ENCODE data around the gene PTPRM.

The PTPRM gene

GRCh38 chr18:7870266-7870665 is 303.1 kb downstream of the PTPRM start:
- no peak for DNase-seq

GRCh38 chr18:7870855-7871254 is 303.7 kb downstream of the PTPRM start:
- no peak for DNase-seq

GRCh38 chr18:7871560-7872456 is 304.7 kb downstream of the PTPRM start:
- no peak for DNase-seq

- peak in 1 of 2 experiments; percentile 44 for DNase-seq
These were observed 305.5 kb downstream of the PTPRM start for GRCh38 chr18:7872569-7872968.

GRCh38 chr18:7873316-7873715 is 306.2 kb downstream of the PTPRM start:
- DNase-seq = no peak

- no peak for DNase-seq
These were observed 309.4 kb downstream of the PTPRM start for GRCh38 chr18:7876354-7877104.

GRCh38 chr18:7877609-7878008 is 310.5 kb downstream of the PTPRM start:
- DNase-seq = no peak

- DNase-seq = no peak
These were observed 311.4 kb downstream of the PTPRM start for GRCh38 chr18:7878265-7879211.

GRCh38 chr18:7879717-7880116 is 312.6 kb downstream of the PTPRM start:
- DNase-seq = no peak

- no peak for DNase-seq
These were observed 318.7 kb downstream of the PTPRM start for GRCh38 chr18:7885865-7886264.

- no peak for DNase-seq
These were observed 319.3 kb downstream of the PTPRM start for GRCh38 chr18:7886436-7886835.

- DNase-seq = peak in 1 of 2 experiments; percentile 33
These were observed 322.4 kb downstream of the PTPRM start for GRCh38 chr18:7889515-7889914.

GRCh38 chr18:7890075-7890474 is 323.0 kb downstream of the PTPRM start:
- peak in 1 of 2 experiments; percentile 12 for DNase-seq

GRCh38 chr18:7892556-7892955 is 325.4 kb downstream of the PTPRM start:
- no peak for DNase-seq

- no peak for DNase-seq
These were observed 327.5 kb downstream of the PTPRM start for GRCh38 chr18:7894592-7894991.

GRCh38 chr18:7895346-7895745 is 328.2 kb downstream of the PTPRM start:
- no peak for DNase-seq

- no peak for DNase-seq
These were observed 329.0 kb downstream of the PTPRM start for GRCh38 chr18:7896161-7896560.

- no peak for DNase-seq
These were observed 329.8 kb downstream of the PTPRM start for GRCh38 chr18:7896805-7897518.

- no peak for DNase-seq
These were observed 331.1 kb downstream of the PTPRM start for GRCh38 chr18:7898181-7898580.

GRCh38 chr18:7899078-7899477 is 332.0 kb downstream of the PTPRM start:
- DNase-seq = no peak

- no peak for DNase-seq
These were observed 333.0 kb downstream of the PTPRM start for GRCh38 chr18:7900091-7900490.

GRCh38 chr18:7901657-7902056 is 334.5 kb downstream of the PTPRM start:
- no peak for DNase-seq

All from NCI-H524 (cell line).